ENCODE measurements around the gene RCVRN. TPM values are rescaled to one million over a fixed set of nuclear protein-coding genes. Genes with fewer than 3 reads are reported as not detected.
A peak's percentile ranks its signal among the peaks of the same experiment; 100 is the strongest.

Gene RCVRN
- total RNA-seq, 1 donor from 2014 or later, result 0.49 TPM

- DNase-seq (ENCODE audit: extremely low spot score in 2 of 2), result no peak
- Histone ChIP-seq H3K4me1 (peaks cover 5% of the 10 kb centered on the region), H3K27ac (peak overlapping the region; percentile 31), H3K4me3 (no peak overlapping the region), H3K9me3 (no peaks in the 10 kb centered on the region), H3K36me3 (no peaks in the 10 kb centered on the region), H3K27me3 (no peaks in the 10 kb centered on the region)
- no peak for TF ChIP-seq CTCF (IDR thresholded peaks at IDR 0.05)
- no peak for TF ChIP-seq POLR2A (IDR thresholded peaks at IDR 0.05)
- TF ChIP-seq POLR2AphosphoS5 (IDR thresholded peaks at IDR 0.05; ENCODE audit: insufficient read depth in 1 of 2, low read depth in 1 of 2), result peak in 1 of 2 donors; percentile 25
- intact Hi-C loops (cut with DNase I), result no loop called here
These were observed 29.6 kb downstream of the RCVRN start for GRCh38 chr17:9875441-9875840.

GRCh38 chr17:9874722-9875121, 30.3 kb downstream of the RCVRN start:
- no peaks in the 10 kb centered on the region for H3K36me3 ChIP-seq
- H3K4me1 ChIP-seq, result peaks cover 5% of the 10 kb centered on the region
- TF ChIP-seq POLR2A (IDR thresholded peaks at IDR 0.05) (no peak), POLR2AphosphoS5 (IDR thresholded peaks at IDR 0.05; ENCODE audit: insufficient read depth in 1 of 2, low read depth in 1 of 2) (no peak), CTCF (IDR thresholded peaks at IDR 0.05) (no peak)
- intact Hi-C loops (cut with DNase I), result no loop called here
- H3K4me3 ChIP-seq, result no peak overlapping the region
- H3K27ac ChIP-seq, result peak overlapping the region; percentile 31
- no peaks in the 10 kb centered on the region for H3K27me3 ChIP-seq
- DNase-seq (ENCODE audit: extremely low spot score in 2 of 2), result no peak
- no peaks in the 10 kb centered on the region for H3K9me3 ChIP-seq

GRCh38 chr17:9872852-9873251, 32.2 kb downstream of the RCVRN start:
- Histone ChIP-seq H3K27me3 (no peaks in the 10 kb centered on the region), H3K9me3 (no peaks in the 10 kb centered on the region), H3K36me3 (no peaks in the 10 kb centered on the region), H3K4me1 (peaks cover 5% of the 10 kb centered on the region), H3K27ac (no peak overlapping the region), H3K4me3 (no peak overlapping the region)
- intact Hi-C loops (cut with DNase I), result no loop called here
- TF ChIP-seq POLR2A (IDR thresholded peaks at IDR 0.05), result no peak
- peak in 1 of 2 donors; percentile 60 for DNase-seq (ENCODE audit: extremely low spot score in 2 of 2)

GRCh38 chr17:9868552-9868951, 36.5 kb downstream of the RCVRN start:
- no peaks in the 10 kb centered on the region for H3K4me1 ChIP-seq
- no peaks in the 10 kb centered on the region for H3K36me3 ChIP-seq
- H3K27ac ChIP-seq, result no peak overlapping the region
- no peak for TF ChIP-seq CTCF (IDR thresholded peaks at IDR 0.05)
- TF ChIP-seq POLR2A (IDR thresholded peaks at IDR 0.05), result no peak
- no peak for TF ChIP-seq POLR2AphosphoS5 (IDR thresholded peaks at IDR 0.05; ENCODE audit: insufficient read depth in 1 of 2, low read depth in 1 of 2)
- intact Hi-C loops (cut with DNase I), result no loop called here
- peak in 1 of 2 donors; percentile 55 for DNase-seq (ENCODE audit: extremely low spot score in 2 of 2)
- H3K9me3 ChIP-seq, result no peaks in the 10 kb centered on the region
- H3K4me3 ChIP-seq, result no peak overlapping the region
- H3K27me3 ChIP-seq, result no peaks in the 10 kb centered on the region

GRCh38 chr17:9865586-9865985, 39.5 kb downstream of the RCVRN start:
- TF ChIP-seq POLR2AphosphoS5 (IDR thresholded peaks at IDR 0.05; ENCODE audit: insufficient read depth in 1 of 2, low read depth in 1 of 2) (no peak), CTCF (IDR thresholded peaks at IDR 0.05) (no peak), POLR2A (IDR thresholded peaks at IDR 0.05) (no peak)
- Histone ChIP-seq H3K27ac (no peak overlapping the region), H3K4me1 (no peaks in the 10 kb centered on the region), H3K36me3 (no peaks in the 10 kb centered on the region), H3K27me3 (no peaks in the 10 kb centered on the region), H3K4me3 (no peak overlapping the region), H3K9me3 (no peaks in the 10 kb centered on the region)
- intact Hi-C loops (cut with DNase I), result no loop called here
- DNase-seq (ENCODE audit: extremely low spot score in 2 of 2), result peak; percentile 7 to 8

All from vagina (tissue), 2 donors.